DMS114 treated with DMSO at 0.1 percent for 48 hours (cell line): ENCODE results near the gene PPP1R9B.

Source experiments
- DNase-seq: peaks from one replicate; lab custom pipeline; 2025; ENCODE audit not compliant: unreplicated experiment; lab: John Stamatoyannopoulos, UW

The PPP1R9B gene, protein sequence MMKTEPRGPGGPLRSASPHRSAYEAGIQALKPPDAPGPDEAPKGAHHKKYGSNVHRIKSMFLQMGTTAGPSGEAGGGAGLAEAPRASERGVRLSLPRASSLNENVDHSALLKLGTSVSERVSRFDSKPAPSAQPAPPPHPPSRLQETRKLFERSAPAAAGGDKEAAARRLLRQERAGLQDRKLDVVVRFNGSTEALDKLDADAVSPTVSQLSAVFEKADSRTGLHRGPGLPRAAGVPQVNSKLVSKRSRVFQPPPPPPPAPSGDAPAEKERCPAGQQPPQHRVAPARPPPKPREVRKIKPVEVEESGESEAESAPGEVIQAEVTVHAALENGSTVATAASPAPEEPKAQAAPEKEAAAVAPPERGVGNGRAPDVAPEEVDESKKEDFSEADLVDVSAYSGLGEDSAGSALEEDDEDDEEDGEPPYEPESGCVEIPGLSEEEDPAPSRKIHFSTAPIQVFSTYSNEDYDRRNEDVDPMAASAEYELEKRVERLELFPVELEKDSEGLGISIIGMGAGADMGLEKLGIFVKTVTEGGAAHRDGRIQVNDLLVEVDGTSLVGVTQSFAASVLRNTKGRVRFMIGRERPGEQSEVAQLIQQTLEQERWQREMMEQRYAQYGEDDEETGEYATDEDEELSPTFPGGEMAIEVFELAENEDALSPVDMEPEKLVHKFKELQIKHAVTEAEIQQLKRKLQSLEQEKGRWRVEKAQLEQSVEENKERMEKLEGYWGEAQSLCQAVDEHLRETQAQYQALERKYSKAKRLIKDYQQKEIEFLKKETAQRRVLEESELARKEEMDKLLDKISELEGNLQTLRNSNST

GRCh38 chr17:50150354-50151040 is at the start of gene PPP1R9B:
Gene PPP1R9B (minus strand): TSS chr17:50150677. CDS start chr17:50150513, 164 bp downstream.
- no peak for DNase-seq

DNA sequence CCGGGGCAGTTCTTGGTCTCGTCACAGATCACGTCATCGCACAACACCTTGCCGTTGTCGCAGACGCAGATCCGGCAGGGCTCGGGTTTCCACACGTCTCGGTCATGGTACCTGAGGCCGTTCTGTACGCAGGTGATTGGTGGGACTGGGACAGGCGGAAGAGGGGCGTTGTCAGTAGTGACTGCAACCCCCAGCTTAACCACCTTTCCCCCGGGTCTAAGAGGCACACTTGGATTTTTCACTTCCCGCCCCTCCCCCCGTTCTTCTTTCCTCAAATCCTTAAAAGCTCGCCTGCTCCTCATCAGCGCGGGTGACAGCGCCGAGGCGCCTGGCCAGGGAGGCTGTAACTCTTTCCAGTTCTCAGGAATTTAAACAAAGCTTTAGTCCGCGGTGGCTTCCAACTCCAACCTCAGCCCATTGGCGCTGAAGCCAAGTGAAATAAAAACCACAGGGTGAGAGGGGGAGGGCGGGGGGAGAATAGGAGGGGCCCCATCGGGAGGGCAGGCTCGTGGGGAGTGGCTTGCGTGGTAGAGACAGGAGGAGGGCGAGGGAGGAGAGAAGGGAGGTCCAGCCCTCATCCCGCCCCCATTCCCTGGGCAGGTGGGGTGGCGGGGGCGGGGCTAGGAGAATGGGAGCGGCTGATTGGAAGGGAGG is 49.5 kb upstream of the PPP1R9B start:
- peak; percentile 74 for DNase-seq

DNA sequence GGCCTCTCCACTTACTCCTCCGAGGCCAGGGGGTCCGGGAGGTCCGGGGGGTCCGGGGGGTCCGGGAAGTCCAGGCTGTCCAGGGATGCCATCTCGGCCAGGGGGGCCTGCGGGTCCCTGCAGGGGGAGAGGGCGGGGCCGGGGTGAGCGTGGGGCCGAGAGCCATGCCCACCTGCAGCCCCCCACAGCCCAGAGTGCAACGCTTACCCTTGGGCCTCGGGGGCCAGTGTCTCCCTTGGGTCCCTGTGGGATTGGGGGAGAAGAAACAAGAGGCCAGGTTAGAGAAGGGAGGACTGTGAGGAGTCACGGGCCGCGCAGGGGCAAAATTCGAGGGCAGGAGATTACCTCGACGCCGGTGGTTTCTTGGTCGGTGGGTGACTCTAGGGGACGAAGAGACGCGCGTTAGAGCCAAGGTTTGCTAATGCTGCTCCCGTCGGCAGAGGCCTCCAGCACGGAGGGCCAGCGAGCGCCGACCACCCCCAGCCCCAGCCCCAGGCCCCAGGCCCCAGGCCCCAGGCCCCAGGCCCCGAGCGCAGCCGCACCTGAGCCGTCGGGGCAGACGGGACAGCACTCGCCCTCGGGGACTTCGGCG is 48.8 kb upstream of the PPP1R9B start:
- no peak for DNase-seq

- DNase-seq, result peak; percentile 48
Observed at GRCh38 chr17:50198026-50198669, 47.7 kb upstream of the PPP1R9B start.

GRCh38 chr17:50196826-50197225 is 46.3 kb upstream of the PPP1R9B start:
- DNase-seq, result no peak

- DNase-seq, result no peak
Observed at GRCh38 chr17:50196036-50196435, 45.6 kb upstream of the PPP1R9B start.

- no peak for DNase-seq
Observed at GRCh38 chr17:50194934-50195865, 44.7 kb upstream of the PPP1R9B start.

DNA sequence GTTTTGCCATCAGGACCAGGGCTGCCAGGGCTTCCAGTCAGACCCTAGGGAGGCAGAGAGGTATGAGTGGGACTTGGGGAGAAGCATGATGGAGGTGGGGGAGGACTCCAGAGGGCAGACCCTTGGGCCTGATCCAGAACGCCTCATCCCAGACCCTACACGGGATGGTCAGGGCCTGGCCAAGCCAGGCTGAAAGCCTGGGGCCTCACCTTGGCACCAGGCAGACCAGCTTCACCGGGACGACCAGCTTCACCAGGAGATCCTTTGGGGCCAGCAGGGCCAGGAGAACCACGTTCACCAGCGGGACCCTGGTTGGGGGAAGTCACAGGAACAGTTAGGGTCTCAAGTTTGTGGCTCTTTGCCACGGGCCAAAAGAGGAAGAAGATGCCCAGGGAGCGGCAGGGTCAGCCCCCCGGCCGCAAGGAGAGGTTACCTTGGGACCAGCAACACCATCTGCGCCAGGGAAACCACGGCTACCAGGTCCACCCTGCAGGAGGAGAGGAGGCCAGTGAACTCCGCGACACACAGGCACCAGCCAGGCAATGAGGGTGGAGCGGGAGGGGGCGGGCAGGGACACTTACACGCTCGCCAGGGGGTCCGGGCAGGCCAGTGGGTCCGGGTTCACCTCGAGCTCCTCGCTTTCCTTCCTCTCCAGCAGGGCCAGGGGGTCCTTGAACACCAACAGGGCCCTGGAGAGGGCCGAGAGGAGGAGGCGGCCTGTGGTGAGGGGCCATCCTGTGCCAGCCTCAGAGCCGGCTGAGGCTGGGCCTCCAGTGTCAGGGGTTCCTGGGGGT is 43.9 kb upstream of the PPP1R9B start:
- DNase-seq, result no peak

- DNase-seq, result no peak
Observed at GRCh38 chr17:50192618-50193291, 42.3 kb upstream of the PPP1R9B start.

GRCh38 chr17:50192144-50192617 is 41.7 kb upstream of the PPP1R9B start:
- no peak for DNase-seq

- DNase-seq, result no peak
Observed at GRCh38 chr17:50191359-50192143, 41.1 kb upstream of the PPP1R9B start.

DNA sequence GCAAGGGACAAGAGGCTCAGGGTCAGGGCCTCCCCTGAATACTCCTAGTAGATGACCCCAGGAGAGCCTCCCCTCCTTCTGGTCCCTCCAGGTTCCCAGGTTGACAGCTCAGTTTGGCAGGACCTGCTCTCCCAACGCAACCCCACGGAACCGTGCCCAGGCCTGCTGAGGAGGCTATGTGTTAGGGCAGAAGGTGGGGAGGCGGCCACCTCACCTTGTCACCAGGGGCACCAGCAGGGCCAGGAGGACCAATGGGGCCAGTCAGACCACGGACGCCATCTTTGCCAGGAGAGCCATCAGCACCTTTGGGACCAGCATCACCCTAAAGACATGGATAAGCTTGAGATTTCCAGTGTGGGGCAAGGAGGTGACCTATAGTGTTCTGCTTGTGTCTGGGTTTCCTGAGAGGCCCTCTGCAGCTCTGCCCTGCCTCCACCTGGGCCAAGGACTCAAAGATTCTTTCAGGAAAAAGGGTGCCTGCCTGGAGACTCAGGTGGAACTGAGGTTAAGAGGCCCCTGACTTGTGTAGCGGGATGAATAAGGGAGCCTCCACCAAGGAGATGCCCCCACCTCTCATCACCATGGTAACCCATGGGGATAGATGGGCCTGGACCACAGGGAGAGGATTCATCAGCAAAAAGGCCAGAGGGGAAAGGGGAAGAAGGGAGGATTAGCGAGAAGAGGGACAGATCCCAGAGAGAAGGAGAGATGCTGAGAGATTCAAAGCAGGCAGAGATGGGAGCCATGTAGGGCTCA is 40.3 kb upstream of the PPP1R9B start:
- no peak for DNase-seq

DNA sequence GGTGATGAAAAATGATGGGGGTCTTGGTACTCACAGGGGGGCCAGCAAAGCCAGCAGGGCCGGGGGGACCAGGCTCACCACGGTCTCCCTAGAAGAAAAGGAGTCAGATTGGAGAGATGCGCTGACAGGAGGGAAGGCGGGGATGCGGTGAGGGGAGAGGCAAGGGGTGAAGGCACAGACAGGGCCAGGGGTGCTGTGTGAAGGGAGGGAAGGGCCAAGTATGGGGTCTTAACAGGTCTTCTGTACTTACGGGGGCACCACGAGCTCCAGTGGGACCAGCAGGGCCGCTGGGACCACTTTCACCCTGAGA is 39.8 kb upstream of the PPP1R9B start:
- no peak for DNase-seq

- no peak for DNase-seq
Observed at GRCh38 chr17:50189550-50190292, 39.2 kb upstream of the PPP1R9B start.

- DNase-seq, result no peak
Observed at GRCh38 chr17:50188921-50189549, 38.6 kb upstream of the PPP1R9B start.
